H9 (cell line): ENCODE results near the gene RIC1. TPM values are rescaled to one million over a fixed set of nuclear protein-coding genes. Genes with fewer than 3 reads are reported as not detected.

Experiments used
- DNase-seq: peaks from one replicate; pipeline ENCODE4 v3.0.0-alpha.2; 2017
- H2AFZ ChIP-seq: one replicate; pipeline ENCODE4 v1.6.1; 2013; ENCODE audit warnings: mild to moderate bottlenecking, low read length, control low read depth, moderate library complexity
- H2AK5ac ChIP-seq: 2 replicates; pipeline ENCODE4 v1.6.1; 2013; ENCODE audit warnings: low read length, control low read depth, mixed read lengths; ENCODE audit not compliant: insufficient read length
- H2BK120ac ChIP-seq: one replicate; pipeline ENCODE4 v1.6.1; 2013; ENCODE audit warnings: low read depth, mild to moderate bottlenecking, low read length, control low read depth, inconsistent platforms; ENCODE audit not compliant: poor library complexity, severe bottlenecking
- H2BK12ac ChIP-seq: 2 replicates; pipeline ENCODE4 v1.6.1; 2013; ENCODE audit warnings: low read length, control low read depth, mixed read lengths, low read depth; ENCODE audit not compliant: insufficient read length
- H2BK15ac ChIP-seq: 2 replicates; pipeline ENCODE4 v1.6.1; 2013; ENCODE audit warnings: low read depth, low read length, control low read depth
- H2BK20ac ChIP-seq: one replicate; pipeline ENCODE4 v1.6.1; 2013; ENCODE audit warnings: low read depth, mild to moderate bottlenecking, low read length, control low read depth, inconsistent platforms; ENCODE audit not compliant: poor library complexity, severe bottlenecking
- H2BK5ac ChIP-seq: 2 replicates; pipeline ENCODE4 v1.6.1; 2013; ENCODE audit warnings: low read length, control low read depth, mixed read lengths; ENCODE audit not compliant: insufficient read length
- H3K14ac ChIP-seq: 2 replicates; pipeline ENCODE4 v1.6.1; 2013; ENCODE audit warnings: low read length, control low read depth; ENCODE audit not compliant: insufficient read depth
- H3K18ac ChIP-seq: 2 replicates; pipeline ENCODE4 v1.6.1; 2013; ENCODE audit warnings: low read depth, mild to moderate bottlenecking, mixed read lengths, low read length, control low read depth; ENCODE audit not compliant: insufficient read length
- H3K23ac ChIP-seq: 2 replicates; pipeline ENCODE4 v1.6.1; 2013; ENCODE audit warnings: low read length, control low read depth, mixed read lengths, low read depth; ENCODE audit not compliant: insufficient read length
- H3K23me2 ChIP-seq: 2 replicates; pipeline ENCODE4 v1.6.1; 2013; ENCODE audit warnings: low read depth, mild to moderate bottlenecking, mixed read lengths, low read length, control low read depth; ENCODE audit not compliant: insufficient read length, poor library complexity, severe bottlenecking
- H3K27ac ChIP-seq: 2 replicates; pipeline ENCODE4 v1.5.1; 2013; ENCODE audit warnings: low read length, control low read depth, mixed read lengths, low read depth; ENCODE audit not compliant: insufficient read length
- H3K27me3 ChIP-seq: 2 replicates; pipeline ENCODE4 v1.6.1; 2013; ENCODE audit warnings: low read length, control low read depth, inconsistent platforms; ENCODE audit not compliant: insufficient read depth
- H3K4ac ChIP-seq: 2 replicates; pipeline ENCODE4 v1.6.1; 2013; ENCODE audit warnings: low read depth, mild to moderate bottlenecking, control low read depth, inconsistent platforms, low read length, moderate library complexity
- H3K4me1 ChIP-seq: 2 replicates; pipeline ENCODE4 v1.6.1; 2013; ENCODE audit warnings: low read length, control low read depth, inconsistent platforms; ENCODE audit not compliant: insufficient read depth
- H3K4me2 ChIP-seq: 2 replicates; pipeline ENCODE4 v1.6.1; 2013; ENCODE audit warnings: low read length, control low read depth, mixed read lengths; ENCODE audit not compliant: insufficient read length, insufficient read depth
- H3K56ac ChIP-seq: 2 replicates; pipeline ENCODE4 v1.6.1; 2013; ENCODE audit warnings: low read depth, mild to moderate bottlenecking, mixed read lengths, low read length, control low read depth; ENCODE audit not compliant: insufficient read length
- H3K79me1 ChIP-seq: 2 replicates; pipeline ENCODE4 v1.6.1; 2013; ENCODE audit warnings: low read depth, mild to moderate bottlenecking, moderate library complexity, low read length, control low read depth, inconsistent platforms; ENCODE audit not compliant: insufficient read depth, poor library complexity, severe bottlenecking
- H3K79me2 ChIP-seq: 2 replicates; pipeline ENCODE4 v1.6.1; 2013; ENCODE audit warnings: low read length, control low read depth, inconsistent platforms; ENCODE audit not compliant: insufficient read depth
- H3K9ac ChIP-seq: 2 replicates; pipeline ENCODE4 v1.6.1; 2013; ENCODE audit warnings: low read length, control low read depth, mixed read lengths; ENCODE audit not compliant: insufficient read length; ENCODE audit errors: extremely low read depth
- H3K9me3 ChIP-seq: one replicate; pipeline ENCODE4 v1.6.1; 2013; ENCODE audit warnings: low read depth, low read length, inconsistent platforms; ENCODE audit not compliant: control insufficient read depth
- H3T11ph ChIP-seq: one replicate; pipeline ENCODE4 v1.6.1; 2013; ENCODE audit warnings: mild to moderate bottlenecking, low read length, control low read depth, inconsistent platforms
- H4K20me1 ChIP-seq: one replicate; pipeline ENCODE4 v1.6.1; 2013; ENCODE audit not compliant: control insufficient read depth, insufficient read length, insufficient read depth
- H4K5ac ChIP-seq: 2 replicates; pipeline ENCODE4 v1.6.1; 2013; ENCODE audit warnings: low read depth, mild to moderate bottlenecking, mixed read lengths, low read length, control low read depth; ENCODE audit not compliant: insufficient read length
- H4K8ac ChIP-seq: replicated peaks from 2 replicates; pipeline ENCODE4 v1.6.1; 2013; ENCODE audit warnings: low read length, control low read depth, mixed read lengths, low read depth; ENCODE audit not compliant: insufficient read length
- H4K91ac ChIP-seq: 2 replicates; pipeline ENCODE4 v1.6.1; 2013; ENCODE audit warnings: low read depth, mild to moderate bottlenecking, moderate library complexity, mixed read lengths, low read length, control low read depth; ENCODE audit not compliant: insufficient read length
- H3K27ac Mint-ChIP-seq, 3 experiments: 2 replicates in 2 of 3; 3 replicates in 1 of 3; pipeline ENCODE4 v1.8.0; 2020 to 2021; ENCODE audit warnings: mixed read lengths in 3 of 3, mild to moderate bottlenecking in 1 of 3, moderate library complexity in 1 of 3
- H3K27me3 Mint-ChIP-seq: 2 replicates; pipeline ENCODE4 v1.8.0; 2021; ENCODE audit warnings: low read depth, mild to moderate bottlenecking, moderate library complexity, mixed read lengths
- H3K36me3 Mint-ChIP-seq, 3 experiments: 2 replicates in 2 of 3; 3 replicates in 1 of 3; pipeline ENCODE4 v1.8.0; 2020 to 2021; ENCODE audit warnings: low read depth in 3 of 3, mixed read lengths in 3 of 3; ENCODE audit not compliant: insufficient read depth in 1 of 3
- H3K4me1 Mint-ChIP-seq, 2 experiments: 2 replicates each; pipeline ENCODE4 v1.8.0; 2020; ENCODE audit warnings: mixed read lengths in 2 of 2
- H3K4me3 Mint-ChIP-seq, 2 experiments: 2 replicates in 1 of 2; 3 replicates in 1 of 2; pipeline ENCODE4 v1.8.0; 2020 to 2021; ENCODE audit warnings: mild to moderate bottlenecking in 2 of 2, mixed read lengths in 2 of 2, moderate library complexity in 1 of 2
- H3K9me3 Mint-ChIP-seq, 2 experiments: 2 replicates in 1 of 2; 3 replicates in 1 of 2; pipeline ENCODE4 v1.8.0; 2020; ENCODE audit warnings: mild to moderate bottlenecking in 2 of 2, mixed read lengths in 2 of 2, moderate library complexity in 1 of 2
- WGBS: extraction: QIAGEN DNeasy Blood & Tissue Kit; methylation state at CpG from one replicate; pipeline ENCODE4 v1.1.7; 2013; ENCODE audit warnings: missing lambda C conversion rate, low lambda C conversion rate, mixed read lengths; ENCODE audit not compliant: insufficient read length; ENCODE audit errors: extremely low coverage; 5-methylcytosine and 5-hydroxymethylcytosine counted together
- total RNA-seq: library from RNA; stranded (reverse); gene quantifications from 2 replicates; pipeline ENCODE4 v1.2.1, GENCODE V29; 2021
- TF ChIP-seq, protein P1 (sequence below): fragments of 200-600 bp; sonication (generic); conservative IDR thresholded peaks from 3 replicates; pipeline ENCODE4 v1.8.0; 2021; ENCODE audit warnings: antibody characterized with exemption, mild to moderate bottlenecking

RIC1 gene
- total RNA-seq, 1 experiment from 2014 or later: 13.7 TPM

DNA sequence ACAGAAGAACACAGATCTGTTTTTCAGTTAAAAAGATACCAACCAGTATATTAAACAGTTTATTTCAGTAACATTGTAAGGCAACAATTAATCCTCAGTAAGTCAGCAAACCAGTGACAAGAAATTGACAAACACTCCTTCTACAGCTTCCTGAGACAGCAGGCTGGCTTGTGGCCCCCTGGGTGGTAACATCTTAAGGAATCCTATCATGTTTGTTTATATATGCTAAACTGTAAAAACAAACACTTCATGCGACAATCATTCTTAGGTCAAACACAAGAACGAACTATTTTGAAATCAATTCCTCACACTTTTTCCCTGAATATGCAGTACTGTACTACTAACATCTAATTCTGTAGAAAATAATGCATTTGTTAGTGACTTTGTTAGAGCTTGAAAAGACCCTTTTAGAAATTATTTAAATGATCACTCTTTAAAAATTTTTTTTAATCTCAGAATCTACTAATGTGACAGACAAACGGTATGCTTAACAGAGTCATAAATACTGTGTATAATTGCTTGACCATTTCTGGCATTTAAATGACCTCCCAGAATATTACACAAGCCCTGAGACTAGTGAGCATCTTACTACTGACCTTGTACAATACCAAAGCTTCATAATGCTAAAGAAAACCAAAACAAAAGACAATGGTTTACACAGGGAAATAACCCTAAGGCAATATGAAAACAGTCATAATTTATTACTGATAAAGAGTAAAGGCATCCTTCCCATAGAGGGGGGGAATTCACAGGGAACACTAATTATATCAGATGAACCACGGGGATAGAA lies 155.8 kb downstream of the RIC1 start:
- H3K9me3 Mint-ChIP-seq: peaks cover 32 to 36% of the 10 kb centered on the region in 2 experiments
- H2AK5ac ChIP-seq: no peak overlapping the region
- no peak overlapping the region for H3K9ac ChIP-seq
- no peak overlapping the region for H2BK15ac ChIP-seq
- H3K36me3 Mint-ChIP-seq: peaks cover 36 to 60% (median 51%) of the 10 kb centered on the region in 3 experiments
- H3K23me2 ChIP-seq: no peaks in the 10 kb centered on the region
- H3K27ac ChIP-seq: no peak overlapping the region
- no peaks in the 10 kb centered on the region for H3K79me2 ChIP-seq
- DNase-seq: no peak
- no peak overlapping the region for H4K8ac ChIP-seq
- TF ChIP-seq, protein P1, sequence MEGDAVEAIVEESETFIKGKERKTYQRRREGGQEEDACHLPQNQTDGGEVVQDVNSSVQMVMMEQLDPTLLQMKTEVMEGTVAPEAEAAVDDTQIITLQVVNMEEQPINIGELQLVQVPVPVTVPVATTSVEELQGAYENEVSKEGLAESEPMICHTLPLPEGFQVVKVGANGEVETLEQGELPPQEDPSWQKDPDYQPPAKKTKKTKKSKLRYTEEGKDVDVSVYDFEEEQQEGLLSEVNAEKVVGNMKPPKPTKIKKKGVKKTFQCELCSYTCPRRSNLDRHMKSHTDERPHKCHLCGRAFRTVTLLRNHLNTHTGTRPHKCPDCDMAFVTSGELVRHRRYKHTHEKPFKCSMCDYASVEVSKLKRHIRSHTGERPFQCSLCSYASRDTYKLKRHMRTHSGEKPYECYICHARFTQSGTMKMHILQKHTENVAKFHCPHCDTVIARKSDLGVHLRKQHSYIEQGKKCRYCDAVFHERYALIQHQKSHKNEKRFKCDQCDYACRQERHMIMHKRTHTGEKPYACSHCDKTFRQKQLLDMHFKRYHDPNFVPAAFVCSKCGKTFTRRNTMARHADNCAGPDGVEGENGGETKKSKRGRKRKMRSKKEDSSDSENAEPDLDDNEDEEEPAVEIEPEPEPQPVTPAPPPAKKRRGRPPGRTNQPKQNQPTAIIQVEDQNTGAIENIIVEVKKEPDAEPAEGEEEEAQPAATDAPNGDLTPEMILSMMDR: no peak
- H4K91ac ChIP-seq: no peak overlapping the region
- no peak overlapping the region for H3K4ac ChIP-seq
- H3K4me3 Mint-ChIP-seq: no peak overlapping the region
- H2AFZ ChIP-seq: no peak overlapping the region
- H3K18ac ChIP-seq: no peak overlapping the region
- H2BK20ac ChIP-seq: no peak overlapping the region
- no peak overlapping the region for H3T11ph ChIP-seq
- no CpG with 5 or more reads among the region's 4 CpGs for WGBS
- no peak overlapping the region for H3K56ac ChIP-seq
- H3K4me2 ChIP-seq: no peak overlapping the region
- H3K27ac Mint-ChIP-seq: no peak overlapping the region
- no peak overlapping the region for H3K23ac ChIP-seq
- peaks cover 8 to 9% of the 10 kb centered on the region in 2 experiments for H3K4me1 Mint-ChIP-seq
- no peak overlapping the region for H4K5ac ChIP-seq
- H3K27me3 Mint-ChIP-seq: no peaks in the 10 kb centered on the region; the same call in 1 of the 2 replicates
- no peak overlapping the region for H2BK12ac ChIP-seq
- no peak overlapping the region for H3K14ac ChIP-seq
- H2BK120ac ChIP-seq: no peak overlapping the region
- peaks cover 5% of the 10 kb centered on the region for H3K9me3 ChIP-seq
- H3K79me1 ChIP-seq: no peaks in the 10 kb centered on the region
- H4K20me1 ChIP-seq: no peaks in the 10 kb centered on the region
- no peak overlapping the region for H2BK5ac ChIP-seq
- no peaks in the 10 kb centered on the region for H3K4me1 ChIP-seq
- no peaks in the 10 kb centered on the region for H3K27me3 ChIP-seq
